Measurements from ENCODE around the gene ACTG2. TPM values are rescaled to one million over a fixed set of nuclear protein-coding genes. Genes with fewer than 3 reads are reported as not detected.

ACTG2 gene
- total RNA-seq, 3 donors from 2014 or later (not counting 1 experiment from before 2014, with no cell fraction given) = not detected

Other genes starting within 250 kb of the ACTG2 start
- 10 to 100 TPM; 20.4 to 24.1 (median 22.8) TPM for gene TPRKB, start 155.7 kb upstream of the ACTG2 start, total RNA-seq
- 10 to 100 TPM; 45.7 to 50.2 (median 46.6) TPM for gene DUSP11, start 112.9 kb upstream of the ACTG2 start, total RNA-seq
- gene C2orf78, start 108.8 kb upstream of the ACTG2 start, total RNA-seq = not detected
- gene STAMBP, start 64.0 kb upstream of the ACTG2 start, total RNA-seq = 10 to 100 TPM; 23.8 to 27.3 (median 25.3) TPM
- 10 to 100 TPM; 47.6 to 56.8 (median 54.8) TPM for gene DGUOK, start 33.9 kb downstream of the ACTG2 start, total RNA-seq
- 10 to 100 TPM; 40.0 to 47.9 (median 45.3) TPM for gene TET3, start 91.9 kb downstream of the ACTG2 start, total RNA-seq